Gastroesophageal sphincter (tissue), 4 donors: ENCODE results near the gene TIMM23. TPM values are rescaled to one million over a fixed set of nuclear protein-coding genes. Genes with fewer than 3 reads are reported as not detected.

Experiments used
- ATAC-seq: fragments of 150-250 bp; one replicate; pipeline ENCODE4 v1.9.1; 2016; ENCODE audit warnings: mild to moderate bottlenecking, moderate library complexity
- H3K27ac ChIP-seq, 4 donors: fragments of 200-600 bp; sonication (generic) in 3 of 4; 1 replicate in 3 of 4; 2 replicates in 1 of 4; pipeline ENCODE4 v1.5.1; 2016 to 2019
- H3K27me3 ChIP-seq: fragments of 200-600 bp; sonication (generic); one replicate; pipeline ENCODE4 v1.5.1; 2019
- H3K36me3 ChIP-seq, 2 donors: fragments of 200-600 bp; sonication (generic); one replicate each; pipeline ENCODE4 v1.5.1; 2019; ENCODE audit warnings: control low read depth in 1 of 2
- H3K4me1 ChIP-seq, 3 donors: fragments of 200-600 bp; sonication (generic); 1 replicate in 2 of 3; 2 replicates in 1 of 3; pipeline ENCODE4 v1.5.1; 2016 to 2019; ENCODE audit warnings: control low read depth in 2 of 3
- H3K4me3 ChIP-seq, 2 donors: fragments of 200-600 bp; sonication (generic); one replicate each; pipeline ENCODE4 v1.5.1; 2019; ENCODE audit warnings: mild to moderate bottlenecking in 1 of 2, moderate library complexity in 1 of 2
- H3K9me3 ChIP-seq, 3 donors: fragments of 200-600 bp; sonication (generic); one replicate each; pipeline ENCODE4 v1.5.1; 2017 to 2019; ENCODE audit warnings: control low read depth in 2 of 3
- EP300 ChIP-seq: sonication (generic); formaldehyde crosslinking; IDR thresholded peaks from one replicate; pipeline ENCODE4 v1.6.1; 2017; ENCODE audit warnings: antibody characterized with exemption, mild to moderate bottlenecking
- POLR2A ChIP-seq, 2 donors: fragments of 450-650 bp; IDR thresholded peaks; one replicate each; pipeline ENCODE4 v1.6.1; 2017; ENCODE audit warnings: antibody characterized with exemption in 2 of 2, mild to moderate bottlenecking in 2 of 2, moderate library complexity in 1 of 2
- POLR2AphosphoS5 ChIP-seq: sonication (generic); formaldehyde crosslinking; IDR thresholded peaks from one replicate; pipeline ENCODE4 v1.6.1; 2017; ENCODE audit warnings: antibody characterized with exemption
- WGBS, 2 donors: methylation state at CpG; one replicate each; pipeline ENCODE4 v1.1.5; 2018; ENCODE audit warnings: low coverage in 1 of 2; 5-methylcytosine and 5-hydroxymethylcytosine counted together
- total RNA-seq, 4 donors: library from RNA; depleted of rRNA; stranded (reverse); fragments of >200 nt; gene quantifications; one replicate each; pipeline ENCODE4 v1.1.0, GENCODE V29; 2016
- TF ChIP-seq, protein P1 (sequence below), 4 experiments: fragments of 200-600 bp in 2 of 4; fragments of 450-650 bp in 2 of 4; sonication (generic) in 1 of 4; IDR thresholded peaks; one replicate each; pipeline ENCODE4 v1.5.1; 2017 to 2019; ENCODE audit warnings: antibody characterized with exemption in 4 of 4, mild to moderate bottlenecking in 2 of 4, moderate library complexity in 2 of 4

The TIMM23 gene
- total RNA-seq, 4 donors from 2014 or later: 56.8 to 80.9 (median 64.5) TPM

DNA sequence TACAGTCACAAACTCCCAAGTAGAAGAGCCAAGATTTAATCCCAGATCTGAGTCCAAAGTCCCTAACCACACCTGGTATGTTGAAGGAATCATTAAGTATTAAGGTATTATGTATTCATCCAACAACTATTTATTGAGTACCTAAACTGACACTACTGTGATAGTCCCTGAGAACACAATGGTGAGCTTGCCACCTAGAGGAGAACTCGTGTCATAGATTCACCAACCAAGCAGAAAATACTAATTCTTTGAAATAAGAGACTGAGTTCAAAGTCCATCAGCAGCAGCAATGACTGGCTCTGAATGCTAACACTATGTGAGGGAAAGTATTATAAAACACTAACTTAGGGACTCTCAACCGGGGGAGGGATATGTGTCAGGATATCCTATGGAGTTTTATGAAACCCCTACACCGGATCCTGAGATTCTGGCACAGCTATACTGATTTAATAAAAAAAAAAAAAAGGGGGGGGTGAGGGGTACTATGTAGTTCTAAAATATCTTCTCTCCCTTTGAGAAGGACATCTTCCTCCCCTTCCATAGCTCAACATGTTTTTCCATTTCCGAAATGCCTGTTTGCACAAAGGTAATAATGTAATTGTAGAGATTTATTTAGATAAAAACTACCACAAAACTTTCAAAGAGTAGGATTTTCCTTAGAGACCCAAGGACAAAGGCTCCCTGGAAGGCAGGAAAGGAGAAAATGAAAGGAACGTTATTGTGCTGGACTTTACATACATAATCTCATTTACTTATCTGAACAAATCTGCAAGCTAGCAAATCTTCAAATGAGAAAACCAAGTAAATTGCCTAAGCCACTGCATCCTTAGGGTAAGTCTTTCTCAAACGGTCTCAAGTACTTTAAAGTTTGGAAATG is 56.5 kb downstream of the TIMM23 start:
- peak overlapping the region in 1 of 2 donors; percentile 95 for H3K4me3 ChIP-seq
- 12 to 21% methylated on average over 6 of the region's 6 CpGs for WGBS, 2 donors
- H3K4me1 ChIP-seq: peaks cover 21 to 69% (median 36%) of the 10 kb centered on the region in 3 donors
- TF ChIP-seq POLR2A (IDR thresholded peaks at IDR 0.05) (no peak), POLR2AphosphoS5 (no peak), EP300 (no peak)
- TF ChIP-seq, protein P1, sequence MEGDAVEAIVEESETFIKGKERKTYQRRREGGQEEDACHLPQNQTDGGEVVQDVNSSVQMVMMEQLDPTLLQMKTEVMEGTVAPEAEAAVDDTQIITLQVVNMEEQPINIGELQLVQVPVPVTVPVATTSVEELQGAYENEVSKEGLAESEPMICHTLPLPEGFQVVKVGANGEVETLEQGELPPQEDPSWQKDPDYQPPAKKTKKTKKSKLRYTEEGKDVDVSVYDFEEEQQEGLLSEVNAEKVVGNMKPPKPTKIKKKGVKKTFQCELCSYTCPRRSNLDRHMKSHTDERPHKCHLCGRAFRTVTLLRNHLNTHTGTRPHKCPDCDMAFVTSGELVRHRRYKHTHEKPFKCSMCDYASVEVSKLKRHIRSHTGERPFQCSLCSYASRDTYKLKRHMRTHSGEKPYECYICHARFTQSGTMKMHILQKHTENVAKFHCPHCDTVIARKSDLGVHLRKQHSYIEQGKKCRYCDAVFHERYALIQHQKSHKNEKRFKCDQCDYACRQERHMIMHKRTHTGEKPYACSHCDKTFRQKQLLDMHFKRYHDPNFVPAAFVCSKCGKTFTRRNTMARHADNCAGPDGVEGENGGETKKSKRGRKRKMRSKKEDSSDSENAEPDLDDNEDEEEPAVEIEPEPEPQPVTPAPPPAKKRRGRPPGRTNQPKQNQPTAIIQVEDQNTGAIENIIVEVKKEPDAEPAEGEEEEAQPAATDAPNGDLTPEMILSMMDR (IDR thresholded peaks at IDR 0.05): peak; percentile 19 to 59 (median 36)
- H3K36me3 ChIP-seq: no peaks in the 10 kb centered on the region
- ATAC-seq: no peak
- no peaks in the 10 kb centered on the region for H3K27me3 ChIP-seq
- H3K9me3 ChIP-seq: no peaks in the 10 kb centered on the region
- H3K27ac ChIP-seq: peak overlapping the region in 3 of 4 donors; percentile 91 to 93 (median 93)

DNA sequence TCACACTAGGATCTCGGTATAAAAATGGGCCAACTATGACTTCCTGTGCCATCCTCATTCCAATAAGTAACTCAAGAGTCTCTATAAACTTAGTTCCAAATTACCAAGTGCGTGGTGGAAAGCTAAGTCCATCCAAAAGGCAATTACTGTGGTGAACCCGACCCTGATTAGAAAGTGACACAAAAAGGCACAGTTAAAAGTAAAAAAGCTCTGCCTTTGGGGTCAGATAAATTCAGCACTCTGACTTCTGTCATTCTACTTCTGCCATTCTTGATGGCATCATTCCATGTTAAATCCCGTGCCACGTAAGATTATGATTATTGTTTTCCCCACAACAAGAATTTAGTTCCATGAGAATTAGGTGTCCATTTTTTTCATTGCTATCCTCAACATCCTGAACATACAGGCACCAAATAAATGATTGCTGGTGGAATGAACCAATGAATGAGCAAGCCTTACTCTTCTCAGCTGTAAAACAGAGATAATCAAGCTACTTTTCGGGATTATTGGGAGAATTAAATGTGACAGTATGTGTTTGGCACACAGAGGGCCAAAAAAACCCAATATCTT is 57.3 kb downstream of the TIMM23 start:
- Histone ChIP-seq H3K4me1 (peaks cover 19 to 62% (median 36%) of the 10 kb centered on the region in 3 donors), H3K36me3 (no peaks in the 10 kb centered on the region), H3K9me3 (no peaks in the 10 kb centered on the region), H3K27ac (peak overlapping the region; percentile 91 to 96 (median 93)), H3K27me3 (no peaks in the 10 kb centered on the region), H3K4me3 (peak overlapping the region; percentile 95 to 98)
- TF ChIP-seq POLR2A (IDR thresholded peaks at IDR 0.05) (no peak), EP300 (no peak), POLR2AphosphoS5 (no peak)
- TF ChIP-seq, protein P1 (IDR thresholded peaks at IDR 0.05): no peak
- 16 to 22% methylated on average over 6 of the region's 6 CpGs for WGBS, 2 donors
- no peak for ATAC-seq

DNA sequence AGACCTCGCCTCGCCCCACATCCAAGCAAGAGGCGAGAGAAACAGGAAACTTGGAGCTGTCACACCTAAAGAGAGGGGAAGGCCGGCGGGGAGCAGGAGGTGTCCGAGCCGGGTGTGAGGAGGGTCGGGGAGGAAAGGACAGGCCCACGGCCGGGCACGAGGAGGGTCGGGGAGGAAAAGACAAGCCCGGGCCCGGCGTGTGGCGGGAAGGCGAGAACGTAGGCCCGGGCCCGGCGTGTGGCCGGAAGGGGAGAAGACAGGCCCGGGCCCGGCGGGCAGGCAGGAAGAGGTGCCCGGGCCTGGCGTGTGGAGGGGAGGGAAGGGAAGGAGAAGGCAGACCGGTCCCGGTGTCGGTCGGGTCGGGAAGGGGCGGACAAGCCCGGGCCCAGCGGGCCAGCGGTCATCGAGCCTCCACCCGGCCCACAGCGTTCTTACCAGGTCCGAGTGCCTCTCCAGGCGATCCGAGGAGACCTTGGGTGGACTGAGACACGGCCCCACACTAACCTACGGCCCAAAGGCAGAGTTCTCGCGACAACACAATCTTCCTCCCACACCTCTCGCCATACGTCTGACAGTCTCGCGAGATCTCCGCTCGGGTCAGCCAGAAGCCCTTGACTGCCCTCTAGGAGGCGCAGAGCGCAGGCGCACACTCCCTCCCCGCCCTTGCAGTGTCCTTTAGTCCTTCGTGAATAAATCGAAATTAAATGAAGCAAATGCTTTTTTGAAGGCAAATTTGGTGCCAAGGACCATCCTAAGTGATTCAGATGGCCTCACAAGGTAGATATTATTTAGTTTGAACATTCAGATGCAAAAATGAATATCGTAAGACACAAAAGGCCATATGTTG is 58.0 kb downstream of the TIMM23 start, which contains the start of gene NCOA4:
Gene NCOA4, minus strand, starts transcription at position 533 of the 847 bp plus-strand sequence. CDS start 13,943 bp downstream, outside the sequence.
- WGBS, 2 donors: 0 to 1% methylated on average over 44 to 48 of the region's 59 CpGs
- Histone ChIP-seq H3K27ac (peak within 1 kb of the TSS; percentile 91 to 96 (median 93)), H3K4me1 (peaks cover 14 to 54% (median 36%) of the 10 kb centered on the region in 3 donors), H3K36me3 (no peaks in the 10 kb centered on the region), H3K9me3 (no peaks in the 10 kb centered on the region), H3K27me3 (no peaks in the 10 kb centered on the region), H3K4me3 (peak within 1 kb of the TSS; percentile 95 to 98)
- peak; percentile 98 for ATAC-seq
- TF ChIP-seq POLR2A (IDR thresholded peaks at IDR 0.05) (peak; percentile 53), POLR2AphosphoS5 (peak; percentile 58), EP300 (no peak)
- TF ChIP-seq, protein P1 (IDR thresholded peaks at IDR 0.05): peak; percentile 71 to 82 (median 75)

DNA sequence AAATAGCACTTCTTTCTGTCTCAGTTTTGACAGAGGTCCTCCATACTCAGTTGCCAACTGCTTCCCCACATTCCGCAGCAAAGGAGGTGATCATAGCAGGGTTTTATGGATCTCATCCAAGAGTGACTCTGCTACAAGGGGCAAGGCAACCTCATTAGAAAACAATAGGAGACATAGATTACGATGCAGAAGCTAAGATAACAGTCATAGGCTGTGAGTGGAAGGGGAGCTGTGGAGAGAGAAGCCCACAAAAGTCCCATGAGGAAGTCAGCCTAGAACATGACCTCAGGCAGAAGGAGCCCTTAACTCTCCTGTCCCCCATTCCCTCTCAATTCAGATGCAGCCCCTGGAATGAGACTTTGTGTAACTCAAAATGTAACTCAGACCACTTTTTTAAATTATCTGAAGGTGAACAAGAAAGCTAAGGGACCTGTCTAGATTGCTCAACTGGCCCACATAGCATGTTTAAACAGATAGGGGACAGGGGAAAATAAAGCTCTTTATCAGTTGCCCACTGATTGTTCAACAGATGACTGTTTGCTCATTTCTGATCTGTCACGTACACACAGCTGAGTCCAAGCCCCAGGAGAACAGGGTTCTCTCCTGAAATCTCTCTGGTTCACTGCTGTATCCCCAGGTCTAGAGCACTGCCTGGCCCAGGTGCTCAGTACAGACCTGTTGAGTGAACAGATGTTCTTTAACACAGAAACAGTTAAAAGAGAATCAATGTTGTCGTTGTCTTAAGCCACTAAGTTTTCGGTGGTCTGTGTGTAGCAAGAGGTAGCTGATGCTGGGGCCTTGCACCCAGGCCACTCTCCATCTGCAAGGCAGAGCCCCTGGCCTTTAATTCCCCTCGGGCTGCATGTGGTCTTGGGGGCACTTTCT is 59.6 kb downstream of the TIMM23 start:
- Histone ChIP-seq H3K4me3 (no peak overlapping the region), H3K36me3 (no peaks in the 10 kb centered on the region), H3K9me3 (no peaks in the 10 kb centered on the region), H3K4me1 (peaks cover 14 to 38% (median 24%) of the 10 kb centered on the region in 3 donors), H3K27me3 (peaks cover 4% of the 10 kb centered on the region), H3K27ac (no peak overlapping the region)
- TF ChIP-seq, protein P1 (IDR thresholded peaks at IDR 0.05): no peak
- no peak for TF ChIP-seq POLR2AphosphoS5
- no peak for TF ChIP-seq EP300
- TF ChIP-seq POLR2A (IDR thresholded peaks at IDR 0.05): no peak
- no peak for ATAC-seq
- 78 to 100% methylated on average over 2 to 4 of the region's 6 CpGs for WGBS, 2 donors
